Activated T-cell treated with anti-CD3 and anti-CD28 coated beads for 1 hour (primary cell): ENCODE data around the gene DDX47.
"Not testable (repeated sequence)": the region's sequence is repeated elsewhere in the genome, so short reads cannot be mapped to it uniquely, and the experiment has no call there.

ENCODE experiments used
- DNase-seq: peaks from one replicate; pipeline ENCODE4 v3.0.0-alpha.2; 2020; ENCODE audit warnings: low read depth

The DDX47 gene

DNA sequence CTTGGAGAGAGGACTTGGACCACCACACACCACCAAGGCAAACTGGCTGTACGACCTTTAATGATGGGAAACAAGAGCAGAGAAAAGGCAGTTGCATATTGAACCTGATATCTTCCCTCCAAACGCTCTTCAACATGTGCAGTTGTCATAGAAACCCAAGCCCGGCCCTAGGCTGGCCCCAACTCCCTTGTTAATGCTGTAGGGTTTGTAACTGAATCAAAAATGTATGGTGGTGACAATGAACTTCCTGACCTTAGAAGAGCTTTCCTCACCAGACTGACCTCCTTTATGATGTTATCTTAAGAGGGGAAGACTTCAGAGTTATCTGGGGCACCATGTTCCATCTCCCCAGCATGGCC, 15.4 kb upstream of the DDX47 start:
- DNase-seq, result no peak

DNA sequence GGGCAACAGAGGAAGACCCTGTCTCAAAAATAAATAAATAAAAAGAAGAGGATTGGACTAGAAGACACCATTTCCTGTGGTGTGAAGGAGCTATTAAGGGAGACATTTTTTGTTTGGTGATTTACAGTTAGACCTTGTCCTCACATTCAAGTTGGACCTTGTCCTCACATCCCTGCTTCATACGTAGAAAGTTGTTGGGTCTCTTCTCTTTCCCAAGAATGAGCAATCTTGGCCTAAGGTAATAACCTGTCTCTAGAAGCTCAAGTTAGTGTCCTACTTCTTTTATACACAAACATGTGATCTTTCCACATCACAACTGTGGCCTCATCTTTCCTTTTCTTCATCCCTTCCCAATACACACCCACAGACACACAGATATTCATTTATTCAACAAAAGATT, 14.7 kb upstream of the DDX47 start:
- no peak for DNase-seq

DNA sequence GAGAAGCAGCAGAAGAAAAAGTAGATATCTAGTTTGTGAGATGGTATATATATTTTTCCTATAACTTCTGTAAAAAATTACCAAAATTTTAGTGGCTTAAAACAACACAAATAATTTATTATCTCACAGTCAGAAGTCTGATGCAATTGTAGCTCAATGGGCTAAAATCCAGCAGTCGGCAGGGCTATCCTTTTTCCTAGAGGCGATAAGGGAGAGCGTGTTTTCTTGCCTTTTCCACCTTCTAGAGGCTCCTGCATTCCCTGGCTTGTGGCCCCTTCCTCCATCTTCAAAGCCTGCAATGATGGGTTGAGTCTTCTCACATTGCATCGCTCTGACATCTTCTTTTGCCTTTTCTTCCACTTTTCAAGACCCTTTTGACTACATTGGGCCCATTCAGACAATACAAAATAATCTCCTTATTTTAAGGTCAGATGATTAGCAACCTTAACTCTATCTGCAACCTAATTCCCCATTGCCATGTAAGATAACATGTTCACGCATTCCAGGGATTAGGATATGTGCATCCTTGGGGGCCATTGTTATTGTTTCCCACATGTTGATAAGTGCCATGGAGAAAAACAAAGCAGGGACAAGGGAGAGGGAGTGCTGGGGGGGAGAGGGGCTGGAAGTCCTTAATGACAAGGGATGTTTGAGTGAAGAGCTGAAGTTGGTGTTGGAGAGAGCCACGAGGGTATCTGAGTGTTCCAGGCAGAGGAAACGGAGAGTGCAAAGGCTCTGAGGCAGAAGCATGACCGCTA, 13.8 kb upstream of the DDX47 start:
- DNase-seq, result no peak

DNA sequence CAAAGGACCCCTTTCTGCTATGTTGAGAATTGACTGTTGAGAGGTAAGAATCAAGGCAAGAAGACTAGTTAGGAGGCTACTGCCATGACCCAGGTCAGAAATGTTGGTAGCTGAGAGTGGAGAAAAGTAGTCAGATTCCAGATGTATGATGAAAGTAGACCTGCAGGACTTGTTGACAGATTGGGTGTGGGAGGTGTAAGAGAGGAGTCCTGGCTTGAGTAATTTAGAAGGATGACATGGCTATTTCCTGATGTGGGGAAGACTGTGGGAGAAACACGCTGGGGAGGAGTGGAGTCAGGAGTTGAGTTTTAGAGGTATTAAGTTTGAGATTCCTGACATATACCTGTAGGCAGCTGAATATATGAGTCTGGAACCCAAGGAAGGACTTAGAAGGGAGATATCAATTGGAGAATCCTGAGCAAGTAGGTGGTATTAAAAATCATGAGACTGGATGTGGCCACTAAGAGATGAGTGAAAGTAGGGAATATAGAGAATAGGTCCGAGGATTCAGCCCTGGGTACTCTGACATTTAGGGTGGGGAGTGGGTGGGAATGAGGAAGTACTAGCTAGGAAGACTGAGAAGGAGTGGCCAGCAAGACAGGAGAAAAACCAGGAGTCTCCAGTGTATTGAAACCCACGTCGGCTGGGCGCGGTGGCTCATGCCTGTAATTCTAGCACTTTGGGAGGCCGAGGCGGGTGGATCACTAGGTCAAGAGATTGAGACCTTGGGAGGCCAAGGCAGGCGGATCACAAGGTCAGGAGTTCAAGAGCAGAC, 12.6 kb upstream of the DDX47 start:
- DNase-seq, result no peak

DNA sequence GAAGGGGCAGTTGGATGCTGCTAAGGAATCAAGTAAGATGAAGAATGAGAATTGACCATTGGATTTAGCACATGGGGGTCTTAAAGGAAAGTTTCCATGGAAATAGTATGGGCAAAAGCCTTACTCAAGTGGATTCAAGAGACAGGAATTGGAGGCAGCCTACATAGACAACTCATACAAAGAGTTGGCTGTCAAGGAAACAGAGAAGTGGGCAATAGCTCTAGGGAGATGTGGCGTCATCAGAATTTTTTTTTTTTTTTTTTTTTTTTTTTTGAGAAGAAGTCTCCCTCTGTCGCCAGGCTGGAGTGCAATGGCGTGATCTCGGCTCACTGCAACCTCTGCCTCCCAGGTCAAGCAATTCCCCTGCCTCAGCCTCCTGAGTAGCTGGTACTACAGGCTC, 11.5 kb upstream of the DDX47 start:
- not testable (repeated sequence) for DNase-seq

DNA sequence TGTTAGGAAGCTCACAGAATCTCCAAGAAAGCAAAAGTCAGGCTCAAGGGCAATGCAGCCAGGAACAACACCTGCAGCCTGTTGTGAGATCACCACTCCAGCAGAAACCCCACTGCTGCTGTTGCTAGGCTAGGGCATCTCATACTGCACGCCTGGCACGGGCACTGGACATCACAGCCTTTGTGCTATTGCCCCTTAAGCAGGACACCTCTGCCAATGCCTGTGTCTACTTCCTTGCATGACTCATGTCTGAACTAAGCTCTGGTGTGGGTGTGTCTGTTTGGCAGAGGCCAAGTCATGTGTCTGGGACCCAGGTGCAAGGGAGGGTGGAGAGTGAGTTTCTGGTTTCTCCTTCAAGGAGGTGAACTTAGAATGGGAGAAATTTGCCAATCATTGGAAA, 10.0 kb upstream of the DDX47 start:
- DNase-seq, result peak; percentile 28

DNA sequence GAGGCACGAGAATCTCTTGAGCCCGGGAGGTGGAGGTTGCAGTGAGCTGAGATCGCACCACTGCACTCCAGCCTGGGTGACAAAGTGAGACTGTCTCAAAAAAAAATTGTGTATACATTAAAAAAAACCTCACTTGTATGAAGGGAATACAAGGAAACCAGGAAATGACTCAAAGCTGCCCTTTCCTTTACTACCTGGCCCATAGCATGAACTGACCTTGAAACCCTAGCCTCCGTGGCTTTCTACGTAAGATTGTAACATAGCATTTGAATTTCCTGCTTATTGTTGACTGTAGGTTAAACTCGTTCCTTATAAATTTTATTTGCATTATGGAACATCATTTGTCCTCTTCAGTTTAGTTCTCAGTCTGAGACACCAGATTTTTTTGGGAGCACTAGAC, 9.1 kb upstream of the DDX47 start:
- no peak for DNase-seq

DNA sequence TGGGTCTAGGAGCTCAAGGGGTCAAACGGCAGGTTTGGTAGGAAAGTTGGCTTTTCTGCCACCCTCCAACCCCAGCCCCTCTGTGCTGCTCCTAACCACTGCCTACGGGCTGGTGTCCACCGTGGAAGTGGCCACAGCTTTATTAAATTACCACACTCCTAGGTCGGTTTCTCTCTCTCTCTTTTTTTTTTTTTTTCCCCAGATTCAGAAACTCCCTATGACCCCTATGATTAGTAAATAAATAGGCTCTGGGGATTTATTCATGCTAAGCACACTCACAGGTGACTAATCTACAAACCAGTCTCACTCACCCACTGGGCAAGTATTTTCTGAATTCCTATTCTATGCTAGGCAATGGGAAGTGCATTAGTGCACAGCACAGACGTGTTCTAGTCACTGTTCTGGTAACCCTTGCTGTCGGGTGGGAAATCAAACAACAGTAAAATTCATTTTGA, 8.7 kb upstream of the DDX47 start:
- no peak for DNase-seq

DNA sequence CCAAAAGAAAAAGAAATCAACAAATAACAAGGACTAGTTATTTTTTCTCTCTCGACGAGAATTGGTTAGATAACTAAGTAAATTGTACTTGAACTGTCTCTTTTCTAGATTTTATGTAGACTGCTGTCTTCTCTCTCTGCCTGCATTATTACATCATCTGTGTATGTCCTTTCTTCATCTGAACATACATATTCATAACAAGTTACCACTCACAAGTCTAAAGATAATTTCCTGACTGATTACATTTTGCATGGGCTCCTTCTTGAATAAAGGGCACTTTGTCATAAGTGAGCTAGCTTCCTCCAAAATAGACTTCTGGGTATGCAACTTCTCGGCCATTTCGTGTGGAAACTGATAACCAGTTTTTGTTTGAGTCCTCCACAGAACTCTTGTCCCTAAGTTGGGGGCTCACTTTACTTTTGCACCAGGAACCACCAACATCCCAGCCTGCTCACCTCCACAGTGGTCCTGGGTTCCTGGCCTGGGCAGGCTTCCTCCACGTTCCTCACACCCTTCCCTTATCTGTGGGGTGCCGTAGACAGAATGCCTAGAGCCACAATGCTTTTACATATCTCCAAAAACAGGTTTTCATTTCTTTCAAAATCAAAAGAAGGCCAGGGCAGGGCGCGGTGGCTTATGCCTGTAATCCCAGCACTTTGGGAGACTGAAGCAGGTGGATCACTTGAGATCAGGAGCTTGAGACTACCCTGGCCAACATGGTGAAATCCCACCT, 6.2 kb upstream of the DDX47 start:
- DNase-seq, result no peak

DNA sequence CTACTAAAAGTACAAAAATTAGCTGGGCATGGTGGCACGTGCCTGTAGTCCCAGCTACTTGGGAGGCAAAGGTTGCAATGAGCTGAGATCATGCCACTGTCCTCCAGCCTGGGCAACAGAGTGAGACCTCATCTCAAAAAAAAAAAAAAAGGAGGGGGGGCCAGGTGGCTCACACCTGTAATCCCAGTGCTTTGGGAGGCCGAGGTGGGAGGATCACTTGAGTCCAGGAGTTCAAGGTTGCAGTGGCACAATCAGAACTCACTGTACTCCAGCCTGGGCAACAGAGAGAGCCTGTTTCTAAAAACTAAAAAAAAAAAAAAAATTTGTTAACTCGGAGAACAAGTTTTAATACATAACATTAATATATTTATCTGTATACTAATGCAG, 5.6 kb upstream of the DDX47 start:
- DNase-seq, result not testable (repeated sequence)

DNA sequence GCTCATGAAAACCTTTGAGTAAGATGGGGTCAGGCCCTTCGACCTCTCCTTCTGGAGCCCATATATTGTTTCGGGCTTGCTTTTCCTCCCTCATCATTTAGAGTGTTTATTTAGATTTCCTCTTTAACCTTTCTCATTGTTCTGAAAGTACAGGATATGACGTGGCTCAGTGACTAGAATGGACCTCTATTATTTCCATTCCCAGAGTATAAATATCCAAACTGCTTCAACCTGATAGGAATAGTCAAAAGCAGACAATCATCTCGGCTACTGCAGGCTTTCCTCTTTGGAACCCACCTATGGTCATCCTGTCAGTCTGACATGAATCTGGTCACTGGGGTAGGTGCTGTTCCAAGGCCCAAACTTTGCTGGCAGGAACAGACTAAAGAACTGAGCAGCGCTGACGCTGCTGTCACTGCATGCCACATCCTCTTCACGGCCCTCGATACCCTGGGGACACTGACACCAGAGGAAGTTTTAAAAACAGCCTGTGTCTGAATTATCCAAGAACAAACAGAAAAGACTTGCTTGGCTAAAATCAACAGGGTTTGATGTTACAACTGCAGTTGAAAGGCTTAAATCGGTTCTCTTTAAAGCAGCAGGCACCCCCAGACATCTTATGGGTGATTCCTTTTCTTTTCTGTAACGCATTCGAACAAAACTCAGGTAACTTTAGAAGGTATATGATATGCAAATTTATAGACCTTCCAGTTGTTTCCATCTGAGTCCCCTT, 5.0 kb upstream of the DDX47 start:
- DNase-seq, result peak; percentile 27

DNA sequence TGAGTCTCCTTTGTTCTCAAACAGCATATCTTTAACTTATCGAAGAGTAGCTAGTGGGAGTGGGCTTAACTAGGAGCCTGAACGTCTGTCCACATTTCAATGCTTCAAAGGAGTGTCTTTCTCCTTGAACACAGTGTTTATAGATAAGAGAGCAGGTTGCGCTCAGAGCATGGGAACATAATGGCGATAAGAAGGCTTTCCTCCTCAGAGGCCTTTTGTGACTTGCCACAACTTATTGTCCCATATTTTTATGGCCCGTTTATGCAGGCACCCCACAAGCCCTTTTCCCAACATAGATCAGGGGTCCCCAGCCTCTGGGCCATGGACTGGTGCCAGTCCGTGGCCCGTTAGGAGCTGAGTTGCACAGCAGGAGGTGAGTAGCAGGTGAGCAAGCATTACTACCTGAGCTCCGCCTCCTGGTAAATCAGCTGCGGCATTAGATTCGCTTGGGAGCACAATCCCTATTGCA, 2.6 kb upstream of the DDX47 start:
- no peak for DNase-seq

DNA sequence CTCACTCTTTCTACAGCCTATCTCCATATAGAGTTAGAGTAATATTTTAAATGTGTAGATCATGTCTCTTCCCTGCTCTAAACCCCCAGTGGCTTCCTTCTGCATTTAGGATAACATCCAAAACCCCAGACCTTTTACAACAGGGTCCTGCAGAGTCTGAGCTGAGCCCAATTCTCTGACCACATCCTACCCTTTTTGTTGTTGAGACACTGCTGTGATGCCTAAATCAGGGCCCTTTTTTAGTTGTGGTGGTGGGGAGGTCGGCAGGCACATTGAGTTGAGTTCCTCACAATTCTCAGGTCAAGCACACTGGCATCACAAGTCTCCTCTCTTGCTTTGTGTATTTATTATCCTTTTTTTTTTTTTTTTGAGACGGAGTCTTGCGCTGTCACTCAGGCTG, 1.8 kb upstream of the DDX47 start:
- no peak for DNase-seq

DNA sequence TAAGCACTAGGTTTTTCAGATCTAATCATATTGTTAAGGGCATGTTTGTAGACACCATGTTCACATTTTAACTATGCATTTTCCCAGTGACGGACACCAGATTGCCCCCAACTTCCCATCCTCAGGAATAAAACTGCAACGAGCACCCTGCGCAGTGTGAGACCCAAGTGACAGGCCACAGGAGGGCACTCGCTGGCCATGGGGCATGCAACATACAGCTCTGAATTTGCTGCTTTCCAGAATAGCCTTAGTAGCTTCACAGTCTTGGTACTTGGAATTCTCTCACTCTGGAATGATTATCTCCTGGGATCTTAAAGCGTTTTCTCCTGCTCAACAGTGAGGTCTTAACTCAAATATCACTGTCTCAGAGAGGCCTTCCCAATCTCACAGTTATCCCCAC, 972 bp upstream of the DDX47 start:
- no peak for DNase-seq

DNA sequence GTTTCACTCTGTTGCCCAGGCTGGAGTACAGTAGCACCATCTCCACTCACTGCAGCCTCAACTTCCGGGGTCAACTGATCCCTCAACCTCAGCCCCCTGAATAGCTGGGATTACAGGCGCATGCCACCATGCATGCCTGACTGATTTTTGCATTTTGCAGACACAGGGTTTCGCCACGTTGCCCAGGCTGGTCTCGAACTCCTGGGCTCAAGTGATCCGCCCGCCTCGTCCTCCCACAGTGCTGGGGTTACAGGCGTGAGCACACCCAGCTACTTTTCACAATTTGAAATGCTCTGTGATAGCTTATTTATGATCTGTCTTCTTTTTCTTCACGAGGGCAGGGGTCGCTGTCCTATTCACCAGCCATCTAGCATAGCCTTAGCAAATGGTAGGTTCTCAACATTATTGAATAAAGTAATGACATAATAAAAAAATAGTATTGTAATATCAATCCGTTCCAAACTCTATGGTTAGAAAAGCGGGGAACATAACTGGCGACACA, 477 bp upstream of the DDX47 start:
- DNase-seq, result no peak

DNA sequence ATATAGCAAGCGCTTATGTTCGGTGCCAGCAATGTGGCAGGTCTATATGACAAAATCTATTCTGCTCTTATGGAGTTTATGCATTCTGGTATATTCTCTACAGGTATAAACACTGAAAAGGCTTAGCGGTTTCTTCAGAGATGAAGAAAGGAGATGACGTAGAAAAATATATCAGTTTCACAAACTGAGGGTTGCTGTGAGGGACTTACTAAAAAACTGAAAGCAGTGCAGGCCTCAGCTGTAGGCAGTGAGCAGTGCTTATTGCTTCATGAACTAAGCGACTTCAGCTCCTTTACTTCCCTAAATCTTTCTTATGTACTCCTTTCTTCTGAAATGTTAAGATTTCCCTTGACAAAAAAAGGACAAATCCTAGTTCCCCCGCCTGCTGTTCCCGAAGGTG, 4.5 kb downstream of the DDX47 start:
- no peak for DNase-seq

DNA sequence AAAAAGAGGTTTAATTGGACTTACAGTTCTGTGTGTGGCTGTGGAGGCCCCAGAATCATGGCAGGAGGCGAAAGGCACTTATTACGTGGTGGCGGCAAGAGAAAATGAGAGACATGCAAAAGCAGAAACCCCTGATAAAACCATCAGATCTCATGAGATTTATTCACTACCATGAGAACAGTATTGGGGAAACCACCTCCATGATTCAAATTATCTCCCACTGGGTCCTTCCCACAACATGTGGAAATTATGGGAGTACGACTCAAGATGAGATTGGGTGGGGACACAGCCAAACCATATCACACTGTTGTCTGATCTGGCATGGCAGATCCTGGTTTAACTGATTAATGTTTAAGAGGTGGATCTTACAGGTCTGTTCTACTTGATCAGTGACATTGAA, 5.6 kb downstream of the DDX47 start:
- no peak for DNase-seq

DNA sequence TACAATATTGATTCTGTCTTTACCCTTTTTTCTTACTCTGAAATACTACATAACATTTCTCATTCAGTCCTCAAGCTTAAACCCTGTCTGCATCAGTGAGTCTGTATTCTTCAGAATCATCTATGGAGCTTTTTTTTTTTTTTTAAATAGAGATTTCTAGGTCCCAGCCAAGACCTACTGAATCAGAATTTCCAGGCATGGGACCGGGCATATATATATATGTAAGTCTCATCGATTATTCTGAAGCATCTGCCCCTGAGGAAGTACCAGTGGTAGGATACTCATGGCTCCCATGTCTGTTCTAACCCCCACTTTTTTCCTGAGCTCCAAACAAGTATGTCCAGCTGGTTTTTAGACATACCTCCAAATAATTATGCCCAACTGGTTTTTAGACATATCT, 6.1 kb downstream of the DDX47 start:
- no peak for DNase-seq

DNA sequence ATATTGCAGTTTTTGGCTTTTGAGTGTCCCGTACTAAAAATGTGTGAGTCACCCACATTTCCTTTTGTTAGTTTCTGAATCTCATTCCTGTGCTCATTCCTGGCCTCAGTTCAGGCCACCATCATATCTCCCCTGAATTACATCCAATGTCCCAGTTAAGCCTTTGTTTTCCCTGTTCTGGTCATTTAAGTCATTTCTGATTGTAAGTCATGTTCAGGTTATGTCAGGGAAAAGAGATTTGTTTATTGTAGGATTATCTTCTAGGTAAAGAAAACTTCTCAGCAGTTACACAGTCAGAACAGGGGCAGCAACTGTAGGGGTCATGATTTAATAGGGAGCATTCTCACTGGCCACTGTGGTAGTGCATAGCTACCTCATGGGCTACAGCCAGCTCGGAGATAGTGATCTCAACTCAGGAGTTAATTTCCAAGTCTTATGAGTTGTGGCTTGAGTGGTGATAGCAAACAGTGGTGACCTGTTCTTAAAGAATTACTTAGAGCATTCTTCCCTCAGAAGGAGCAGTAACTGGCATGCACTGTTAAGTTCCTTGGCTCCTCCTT, 6.7 kb downstream of the DDX47 start:
- DNase-seq, result no peak

DNA sequence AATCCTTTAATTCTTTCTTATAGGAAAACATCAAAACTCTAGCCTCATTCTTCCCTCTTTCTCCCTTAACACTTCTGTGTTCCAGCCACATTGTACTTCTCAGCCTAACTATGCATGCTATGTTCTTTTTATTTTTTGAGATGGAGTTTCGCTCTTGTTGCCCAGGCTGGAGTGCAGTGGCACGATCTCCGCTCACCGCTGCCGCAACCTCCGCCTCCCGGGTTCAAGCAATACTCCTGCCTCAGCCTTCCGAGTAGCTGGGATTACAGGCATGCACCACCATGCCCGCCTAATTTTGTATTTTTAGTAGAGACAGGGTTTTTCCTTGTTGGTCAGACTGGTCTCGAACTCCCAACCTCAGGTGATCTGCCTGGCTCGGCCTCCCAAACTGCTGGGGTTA, 7.2 kb downstream of the DDX47 start:
- not testable (repeated sequence) for DNase-seq

DNA sequence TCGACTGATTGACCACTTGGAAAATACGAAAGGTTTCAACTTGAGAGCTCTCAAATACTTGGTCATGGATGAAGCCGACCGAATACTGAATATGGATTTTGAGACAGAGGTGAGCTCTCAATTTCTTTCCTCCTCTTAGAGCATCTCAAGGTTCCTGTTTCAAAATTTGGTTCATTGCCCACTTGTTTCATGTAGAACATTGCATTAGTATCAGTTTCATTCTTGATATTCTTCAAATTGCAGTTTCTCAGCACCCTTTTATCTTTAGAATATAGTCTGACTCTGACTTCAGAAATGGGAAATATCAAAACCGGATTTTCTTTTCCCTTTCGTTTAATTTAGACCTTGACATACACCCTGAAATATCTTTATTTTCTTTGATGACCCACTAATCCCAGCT, 8.8 kb downstream of the DDX47 start:
- no peak for DNase-seq

DNA sequence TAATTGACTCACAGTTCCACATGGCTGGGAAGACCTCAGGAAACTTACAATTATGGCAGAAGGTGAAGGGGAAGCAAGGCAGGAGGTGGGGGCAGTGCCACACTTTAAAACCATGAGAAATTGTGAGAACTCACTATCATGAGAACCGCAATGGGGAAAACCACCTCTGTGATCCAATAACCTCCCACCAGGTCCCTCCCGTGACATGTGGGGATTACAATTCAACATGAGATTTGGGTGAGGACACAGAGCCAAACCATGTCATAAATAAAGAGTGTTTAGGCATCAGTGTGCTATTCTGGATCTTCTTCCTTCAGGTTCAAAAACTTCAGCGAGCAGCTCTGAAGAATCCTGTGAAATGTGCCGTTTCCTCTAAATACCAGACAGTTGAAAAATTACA, 9.7 kb downstream of the DDX47 start:
- no peak for DNase-seq
